GM18873 (cell line): ENCODE measurements around the gene DNAAF1.

Experiments used
- ATAC-seq: cut with Tn5 transposase; IDR thresholded peaks from one replicate; pipeline ENCODE4 v1.9.1; 2021; ENCODE audit warnings: mild to moderate bottlenecking, moderate library complexity, moderate number of reproducible peaks; ENCODE audit not compliant: unreplicated experiment, low FRiP score

DNAAF1 gene

GRCh38 chr16:84121007-84121406, 24.1 kb upstream of the DNAAF1 start:
- ATAC-seq = no peak

GRCh38 chr16:84124257-84125073, 20.6 kb upstream of the DNAAF1 start:
- no peak for ATAC-seq

- no peak for ATAC-seq
Measured at GRCh38 chr16:84131117-84131516, 14.0 kb upstream of the DNAAF1 start.

- ATAC-seq = no peak
Measured at GRCh38 chr16:84132527-84133285, 12.4 kb upstream of the DNAAF1 start.

- ATAC-seq = no peak
Measured at GRCh38 chr16:84136331-84137125, 8.6 kb upstream of the DNAAF1 start.

- ATAC-seq = no peak
Measured at GRCh38 chr16:84137287-84137686, 7.8 kb upstream of the DNAAF1 start.

- no peak for ATAC-seq
Measured at GRCh38 chr16:84137769-84138357, 7.2 kb upstream of the DNAAF1 start.

GRCh38 chr16:84138500-84138823, 6.6 kb upstream of the DNAAF1 start:
- no peak for ATAC-seq

GRCh38 chr16:84138824-84139627, 6.1 kb upstream of the DNAAF1 start:
- ATAC-seq = no peak

GRCh38 chr16:84139628-84140258, 5.4 kb upstream of the DNAAF1 start:
- no peak for ATAC-seq

- no peak for ATAC-seq
Measured at GRCh38 chr16:84141143-84141670, 3.9 kb upstream of the DNAAF1 start.

GRCh38 chr16:84143081-84143480, 2.0 kb upstream of the DNAAF1 start:
- no peak for ATAC-seq

GRCh38 chr16:84143784-84144199, 1.3 kb upstream of the DNAAF1 start:
- ATAC-seq = no peak

- no peak for ATAC-seq
Measured at GRCh38 chr16:84144209-84144858, 774 bp upstream of the DNAAF1 start.

GRCh38 chr16:84150926-84151325, 5.8 kb downstream of the DNAAF1 start:
- ATAC-seq = no peak

GRCh38 chr16:84153660-84154214, 8.6 kb downstream of the DNAAF1 start:
- ATAC-seq = no peak

GRCh38 chr16:84155226-84155625, 10.1 kb downstream of the DNAAF1 start:
- ATAC-seq = no peak

GRCh38 chr16:84155771-84156170, 10.7 kb downstream of the DNAAF1 start:
- no peak for ATAC-seq
